Right renal pelvis (tissue), 4 donors: ENCODE results near the gene PROSER2. TPM values are rescaled to one million over a fixed set of nuclear protein-coding genes. Genes with fewer than 3 reads are reported as not detected.
A peak's percentile ranks its signal among the peaks of the same experiment; 100 is the strongest.

ENCODE experiments used
- DNase-seq, 4 donors: peaks; one replicate each; pipeline ENCODE4 v3.0.0-alpha.2; 2013; ENCODE audit warnings: low read depth in 4 of 4, low spot score in 3 of 4, missing footprints in 1 of 4
- polyA plus RNA-seq, 4 donors: library from polyadenylated mRNA; unstranded; fragments of 120-200 nt; gene quantifications; one replicate each; pipeline ENCODE4 v1.2.1, GENCODE V29; 2013; ENCODE audit not compliant: insufficient read length in 4 of 4

The PROSER2 gene
- 1 to 10 TPM; 5.1 to 6.6 (median 6.1) TPM for polyA plus RNA-seq

GRCh38 chr10:11823122-11823988, at the start of gene PROSER2:
TSS of gene PROSER2 (plus strand) at chr10:11823356. CDS start at chr10:11852078, 28,722 bp downstream.
- peak in 1 of 4 donors; percentile 63 for DNase-seq

GRCh38 chr10:11773761-11774441, 49.3 kb upstream of the PROSER2 start:
- DNase-seq, result no peak

- no peak for DNase-seq
Measured at GRCh38 chr10:11775412-11775811, 47.7 kb upstream of the PROSER2 start.

- DNase-seq, result no peak
Measured at GRCh38 chr10:11776080-11776479, 47.1 kb upstream of the PROSER2 start.

GRCh38 chr10:11781114-11781513, 42.0 kb upstream of the PROSER2 start:
- DNase-seq, result no peak

- peak in 2 of 4 donors; percentile 55 to 67 for DNase-seq
Measured at GRCh38 chr10:11782793-11783557, 40.2 kb upstream of the PROSER2 start.

- DNase-seq, result no peak
Measured at GRCh38 chr10:11783558-11783865, 39.6 kb upstream of the PROSER2 start.

- no peak for DNase-seq
Measured at GRCh38 chr10:11787374-11787773, 35.8 kb upstream of the PROSER2 start.

GRCh38 chr10:11787846-11788245, 35.3 kb upstream of the PROSER2 start:
- no peak for DNase-seq

GRCh38 chr10:11789306-11789705, 33.9 kb upstream of the PROSER2 start:
- no peak for DNase-seq

GRCh38 chr10:11789956-11790355, 33.2 kb upstream of the PROSER2 start:
- DNase-seq, result no peak

GRCh38 chr10:11793762-11794479, 29.2 kb upstream of the PROSER2 start:
- no peak for DNase-seq

GRCh38 chr10:11794566-11794965, 28.6 kb upstream of the PROSER2 start:
- DNase-seq, result no peak

- DNase-seq, result no peak
Measured at GRCh38 chr10:11795101-11795920, 27.8 kb upstream of the PROSER2 start.

GRCh38 chr10:11796474-11796873, 26.7 kb upstream of the PROSER2 start:
- DNase-seq, result no peak

- DNase-seq, result no peak
Measured at GRCh38 chr10:11797281-11797680, 25.9 kb upstream of the PROSER2 start.

GRCh38 chr10:11797847-11798633, 25.1 kb upstream of the PROSER2 start:
- no peak for DNase-seq

- DNase-seq, result no peak
Measured at GRCh38 chr10:11798845-11799735, 24.1 kb upstream of the PROSER2 start.
